K562 (cell line): ENCODE measurements around the gene METAP1D. TPM values are rescaled to one million over a fixed set of nuclear protein-coding genes. Genes with fewer than 3 reads are reported as not detected.

Experiments used
- ARID2 ChIP-seq: fragments of 450-650 bp; IDR thresholded peaks from 2 replicates; pipeline ENCODE4 v1.6.1; 2017; ENCODE audit warnings: antibody characterized with exemption, mild to moderate bottlenecking
- CCAR2 ChIP-seq: fragments of 200-400 bp; formaldehyde crosslinking; IDR thresholded peaks from 2 replicates; pipeline ENCODE4 v1.6.1; 2017; ENCODE audit warnings: mild to moderate bottlenecking, low read depth, low read length
- HDAC2 ChIP-seq: fragments of 450-650 bp; IDR thresholded peaks from 2 replicates; pipeline ENCODE4 v1.6.1; 2016; ENCODE audit warnings: mild to moderate bottlenecking
- MAFG ChIP-seq: fragments of 450-650 bp; conservative IDR thresholded peaks from 2 replicates; pipeline ENCODE4 v1.6.1; 2016; ENCODE audit warnings: missing genetic modification characterization, missing compliant biosample characterization
- NFYB ChIP-seq: IDR thresholded peaks from 2 replicates; pipeline ENCODE4 v1.6.1; 2011; ENCODE audit warnings: mild to moderate bottlenecking, moderate library complexity; ENCODE audit not compliant: insufficient read length; ENCODE audit errors: extremely low read depth
- PHF8 ChIP-seq: fragments of 200-600 bp; sonication (generic); IDR thresholded peaks from 2 replicates; pipeline ENCODE4 v1.6.1; 2012; ENCODE audit warnings: mixed run types, mild to moderate bottlenecking, inconsistent platforms, low read length, moderate library complexity, borderline replicate concordance
- RBFOX2 ChIP-seq: fragments of 200-400 bp; formaldehyde crosslinking; IDR thresholded peaks from 2 replicates; pipeline ENCODE4 v1.6.1; 2017; ENCODE audit warnings: low read depth, mild to moderate bottlenecking, low read length, moderate library complexity
- SIRT6 ChIP-seq: IDR thresholded peaks from one replicate; pipeline ENCODE4 v1.6.1; 2012; ENCODE audit warnings: low read depth, mild to moderate bottlenecking, control low read depth, inconsistent platforms, low read length, moderate library complexity
- SMARCA4 ChIP-seq: fragments of 450-650 bp; IDR thresholded peaks from 2 replicates; pipeline ENCODE4 v1.6.1; 2016
- SRF ChIP-seq, 2 experiments: fragments of 250-450, 450-650 bp in 1 of 2; sonication (Bioruptor Pico) in 1 of 2; sonication (generic) in 1 of 2; formaldehyde crosslinking; IDR thresholded peaks; 2 replicates each; pipeline versions ENCODE4 v1.5.0 to v1.5.1; 2020 to 2022; ENCODE audit warnings: mild to moderate bottlenecking in 1 of 2, missing genetic modification reagents in 1 of 2
- ZNF197 ChIP-seq: fragments of 200-800 bp; sonication (Bioruptor generic); IDR thresholded peaks from 2 replicates; pipeline ENCODE4 v1.6.1; 2016; ENCODE audit warnings: low read depth, missing genetic modification characterization, missing compliant biosample characterization
- ZNF282 ChIP-seq: sonication (generic); formaldehyde crosslinking; IDR thresholded peaks from 2 replicates; pipeline ENCODE4 v1.8.1; 2023; ENCODE audit warnings: missing genetic modification reagents
- ZNF445 ChIP-seq: fragments of 250-450 bp; sonication (Bioruptor Pico); IDR thresholded peaks from 2 replicates; pipeline ENCODE4 v1.4.0; 2020; ENCODE audit warnings: low read depth, mild to moderate bottlenecking, moderate library complexity
- polyA plus RNA-seq, 8 experiments: library from polyadenylated mRNA; depleted of rRNA in 4 of 8; stranded (reverse) in 5 of 8; unstranded in 3 of 8; fragments of >200 nt; fragmentation: Nextera tagmentation in 2 of 8; fragmentation: Illumina TruSeq in 1 of 8; extraction: Ambion mirVana in 2 of 8; extraction: Trizol in 1 of 8; gene quantifications; 2 replicates each; pipeline versions ENCODE4 v1.2.1 to v1.2.3, GENCODE V29; 2011 to 2014; ENCODE audit warnings: inconsistent platforms in 1 of 8, missing spikeins in 1 of 8
- total RNA-seq, 7 experiments: library from RNA; depleted of rRNA in 6 of 7; stranded (reverse); fragments of >200 nt in 6 of 7; fragmentation: Illumina TruSeq in 2 of 7; extraction: Trizol in 2 of 7; gene quantifications; 2 replicates each; pipeline versions ENCODE4 v1.2.1 to v1.2.3, GENCODE V29; 2011 to 2021; ENCODE audit warnings: low replicate concordance in 1 of 7
- TF ChIP-seq, protein P1 (sequence below): sonication (generic); formaldehyde crosslinking; IDR thresholded peaks from 2 replicates; pipeline ENCODE4 v1.8.0; 2022; ENCODE audit warnings: mild to moderate bottlenecking, missing genetic modification reagents
- TF ChIP-seq, protein P2 (sequence below): fragments of 250-450 bp; sonication (Bioruptor Pico); IDR thresholded peaks from 2 replicates; pipeline ENCODE4 v1.8.0; 2022; ENCODE audit warnings: moderate library complexity, mild to moderate bottlenecking, inconsistent platforms
- TF ChIP-seq, protein P3 (sequence below): fragments of 250-450 bp; sonication (Bioruptor Pico); IDR thresholded peaks from 2 replicates; pipeline ENCODE4 v1.8.0; 2021; ENCODE audit warnings: moderate library complexity, mild to moderate bottlenecking, inconsistent platforms
- TF ChIP-seq, protein P4 (sequence below): sonication (generic); formaldehyde crosslinking; IDR thresholded peaks from 2 replicates; pipeline ENCODE4 v1.8.1; 2023; ENCODE audit warnings: mild to moderate bottlenecking, missing genetic modification reagents

Gene METAP1D
- total and polyA plus RNA-seq, 9 of the 15 experiments (the other 6 are each of a cell fraction or from before 2014, with no cell fraction given), result 8.0 to 23.4 (median 15.7) TPM

DNA sequence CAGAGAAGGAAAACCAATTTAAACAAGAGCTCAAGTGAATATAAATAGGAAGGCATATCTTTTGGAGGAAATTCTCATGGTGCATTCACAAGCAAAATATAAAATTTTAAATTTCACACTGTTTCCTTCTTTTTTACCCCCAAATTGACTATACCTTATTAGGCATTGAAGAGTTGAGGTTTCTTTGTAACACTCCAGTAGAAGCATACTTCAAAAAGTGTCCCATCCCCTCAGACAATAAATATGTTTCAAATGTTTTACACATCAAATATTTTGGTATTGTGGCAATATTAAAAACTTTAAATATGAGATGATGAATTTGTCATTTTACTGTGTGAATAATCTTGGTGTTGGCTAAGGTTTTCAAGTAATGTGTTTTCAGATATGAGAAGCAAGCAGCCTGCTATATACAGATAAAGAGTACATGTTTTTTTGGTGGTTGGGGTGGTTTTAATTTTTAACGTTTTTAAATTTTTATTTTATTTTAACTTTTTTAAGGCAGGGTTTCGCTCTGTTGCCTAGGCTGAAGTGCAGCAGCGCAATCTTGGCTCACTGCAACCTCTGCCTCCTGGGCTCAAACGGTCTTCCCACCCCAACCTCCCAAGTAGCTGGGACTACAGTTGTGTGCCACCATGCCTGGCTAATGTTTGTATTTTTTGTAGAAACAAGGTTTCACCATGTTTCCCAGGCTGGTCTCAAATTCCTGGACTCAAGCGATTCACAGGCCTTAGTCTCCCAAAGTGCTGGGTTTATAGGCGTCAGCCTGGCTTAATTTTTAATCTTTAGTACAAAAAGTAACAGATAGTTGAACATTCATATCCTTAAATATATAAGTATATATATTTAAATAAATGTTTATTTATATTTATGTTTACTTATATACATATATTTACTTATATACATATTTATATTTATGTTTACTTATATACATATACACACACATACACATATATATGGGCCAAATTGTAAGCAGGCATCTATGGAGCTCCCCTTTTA, 49.1 kb downstream of the METAP1D start (continued):
- TF ChIP-seq, protein P1, sequence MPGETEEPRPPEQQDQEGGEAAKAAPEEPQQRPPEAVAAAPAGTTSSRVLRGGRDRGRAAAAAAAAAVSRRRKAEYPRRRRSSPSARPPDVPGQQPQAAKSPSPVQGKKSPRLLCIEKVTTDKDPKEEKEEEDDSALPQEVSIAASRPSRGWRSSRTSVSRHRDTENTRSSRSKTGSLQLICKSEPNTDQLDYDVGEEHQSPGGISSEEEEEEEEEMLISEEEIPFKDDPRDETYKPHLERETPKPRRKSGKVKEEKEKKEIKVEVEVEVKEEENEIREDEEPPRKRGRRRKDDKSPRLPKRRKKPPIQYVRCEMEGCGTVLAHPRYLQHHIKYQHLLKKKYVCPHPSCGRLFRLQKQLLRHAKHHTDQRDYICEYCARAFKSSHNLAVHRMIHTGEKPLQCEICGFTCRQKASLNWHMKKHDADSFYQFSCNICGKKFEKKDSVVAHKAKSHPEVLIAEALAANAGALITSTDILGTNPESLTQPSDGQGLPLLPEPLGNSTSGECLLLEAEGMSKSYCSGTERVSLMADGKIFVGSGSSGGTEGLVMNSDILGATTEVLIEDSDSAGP (CRISPR knock-in tag), result no peak
- TF ChIP-seq NFYB (no peak), RBFOX2 (peak; percentile 37; the same call in 1 of the 2 replicates), SRF (CRISPR knock-in tag; IDR thresholded peaks at IDR 0.05) (peak in 1 of 2 experiments; percentile 89; a peak in 2 of 4 replicates), CCAR2 (no peak), ARID2 (no peak), SIRT6 (no peak), ZNF445 (CRISPR knock-in tag) (0 out of 2 replicates have a peak, but pooled peaks have one; percentile 11), MAFG (no peak), ZNF197 (0 out of 2 replicates have a peak, but pooled peaks have one; percentile 59), HDAC2 (no peak), PHF8 (no peak), SMARCA4 (peak; percentile 89), ZNF282 (CRISPR knock-in tag) (no peak)
- TF ChIP-seq, protein P2, sequence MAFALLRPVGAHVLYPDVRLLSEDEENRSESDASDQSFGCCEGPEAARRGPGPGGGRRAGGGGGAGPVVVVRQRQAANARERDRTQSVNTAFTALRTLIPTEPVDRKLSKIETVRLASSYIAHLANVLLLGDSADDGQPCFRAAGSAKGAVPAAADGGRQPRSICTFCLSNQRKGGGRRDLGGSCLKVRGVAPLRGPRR (CRISPR knock-in tag), result no peak
- TF ChIP-seq, protein P3, sequence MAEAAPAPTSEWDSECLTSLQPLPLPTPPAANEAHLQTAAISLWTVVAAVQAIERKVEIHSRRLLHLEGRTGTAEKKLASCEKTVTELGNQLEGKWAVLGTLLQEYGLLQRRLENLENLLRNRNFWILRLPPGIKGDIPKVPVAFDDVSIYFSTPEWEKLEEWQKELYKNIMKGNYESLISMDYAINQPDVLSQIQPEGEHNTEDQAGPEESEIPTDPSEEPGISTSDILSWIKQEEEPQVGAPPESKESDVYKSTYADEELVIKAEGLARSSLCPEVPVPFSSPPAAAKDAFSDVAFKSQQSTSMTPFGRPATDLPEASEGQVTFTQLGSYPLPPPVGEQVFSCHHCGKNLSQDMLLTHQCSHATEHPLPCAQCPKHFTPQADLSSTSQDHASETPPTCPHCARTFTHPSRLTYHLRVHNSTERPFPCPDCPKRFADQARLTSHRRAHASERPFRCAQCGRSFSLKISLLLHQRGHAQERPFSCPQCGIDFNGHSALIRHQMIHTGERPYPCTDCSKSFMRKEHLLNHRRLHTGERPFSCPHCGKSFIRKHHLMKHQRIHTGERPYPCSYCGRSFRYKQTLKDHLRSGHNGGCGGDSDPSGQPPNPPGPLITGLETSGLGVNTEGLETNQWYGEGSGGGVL (CRISPR knock-in tag), result no peak
- TF ChIP-seq, protein P4, sequence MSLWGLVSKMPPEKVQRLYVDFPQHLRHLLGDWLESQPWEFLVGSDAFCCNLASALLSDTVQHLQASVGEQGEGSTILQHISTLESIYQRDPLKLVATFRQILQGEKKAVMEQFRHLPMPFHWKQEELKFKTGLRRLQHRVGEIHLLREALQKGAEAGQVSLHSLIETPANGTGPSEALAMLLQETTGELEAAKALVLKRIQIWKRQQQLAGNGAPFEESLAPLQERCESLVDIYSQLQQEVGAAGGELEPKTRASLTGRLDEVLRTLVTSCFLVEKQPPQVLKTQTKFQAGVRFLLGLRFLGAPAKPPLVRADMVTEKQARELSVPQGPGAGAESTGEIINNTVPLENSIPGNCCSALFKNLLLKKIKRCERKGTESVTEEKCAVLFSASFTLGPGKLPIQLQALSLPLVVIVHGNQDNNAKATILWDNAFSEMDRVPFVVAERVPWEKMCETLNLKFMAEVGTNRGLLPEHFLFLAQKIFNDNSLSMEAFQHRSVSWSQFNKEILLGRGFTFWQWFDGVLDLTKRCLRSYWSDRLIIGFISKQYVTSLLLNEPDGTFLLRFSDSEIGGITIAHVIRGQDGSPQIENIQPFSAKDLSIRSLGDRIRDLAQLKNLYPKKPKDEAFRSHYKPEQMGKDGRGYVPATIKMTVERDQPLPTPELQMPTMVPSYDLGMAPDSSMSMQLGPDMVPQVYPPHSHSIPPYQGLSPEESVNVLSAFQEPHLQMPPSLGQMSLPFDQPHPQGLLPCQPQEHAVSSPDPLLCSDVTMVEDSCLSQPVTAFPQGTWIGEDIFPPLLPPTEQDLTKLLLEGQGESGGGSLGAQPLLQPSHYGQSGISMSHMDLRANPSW (CRISPR knock-in tag), result no peak
